Spleen (tissue), 7 donors: ENCODE results near the gene SHISA6.

Experiments
- POLR2A ChIP-seq, 3 donors: fragments of 450-650 bp; IDR thresholded peaks; one replicate each; pipeline ENCODE4 v1.5.1; 2017; ENCODE audit warnings: antibody characterized with exemption in 3 of 3, mild to moderate bottlenecking in 1 of 3
- POLR2AphosphoS5 ChIP-seq, 3 donors: sonication (generic); formaldehyde crosslinking; IDR thresholded peaks; one replicate each; pipeline ENCODE4 v1.5.1; 2017; ENCODE audit warnings: antibody characterized with exemption in 3 of 3
- TF ChIP-seq, protein P1 (sequence below), 11 experiments: fragments of 200-600 bp in 7 of 11; fragments of 450-650 bp in 4 of 11; sonication (generic) in 4 of 11; IDR thresholded peaks in 8 of 11; conservative IDR thresholded peaks in 3 of 11; 1 replicate in 7 of 11; 2 replicates in 4 of 11; pipeline versions ENCODE4 v1.4.0 to v1.8.0; 2016 to 2021; ENCODE audit warnings: antibody characterized with exemption in 11 of 11, inconsistent platforms in 4 of 11, mild to moderate bottlenecking in 1 of 11
- donor health status: DM: no; HTN: no; CAD: no; lungs with moderate emphysema.
- donor health status: DM: no; HTN: no; CAD: no.
- donor health status: DM: no; HTN: no; CAD: no.

GRCh38 chr17:11578998-11579397, 338.0 kb downstream of the SHISA6 start:
- TF ChIP-seq, protein P1, sequence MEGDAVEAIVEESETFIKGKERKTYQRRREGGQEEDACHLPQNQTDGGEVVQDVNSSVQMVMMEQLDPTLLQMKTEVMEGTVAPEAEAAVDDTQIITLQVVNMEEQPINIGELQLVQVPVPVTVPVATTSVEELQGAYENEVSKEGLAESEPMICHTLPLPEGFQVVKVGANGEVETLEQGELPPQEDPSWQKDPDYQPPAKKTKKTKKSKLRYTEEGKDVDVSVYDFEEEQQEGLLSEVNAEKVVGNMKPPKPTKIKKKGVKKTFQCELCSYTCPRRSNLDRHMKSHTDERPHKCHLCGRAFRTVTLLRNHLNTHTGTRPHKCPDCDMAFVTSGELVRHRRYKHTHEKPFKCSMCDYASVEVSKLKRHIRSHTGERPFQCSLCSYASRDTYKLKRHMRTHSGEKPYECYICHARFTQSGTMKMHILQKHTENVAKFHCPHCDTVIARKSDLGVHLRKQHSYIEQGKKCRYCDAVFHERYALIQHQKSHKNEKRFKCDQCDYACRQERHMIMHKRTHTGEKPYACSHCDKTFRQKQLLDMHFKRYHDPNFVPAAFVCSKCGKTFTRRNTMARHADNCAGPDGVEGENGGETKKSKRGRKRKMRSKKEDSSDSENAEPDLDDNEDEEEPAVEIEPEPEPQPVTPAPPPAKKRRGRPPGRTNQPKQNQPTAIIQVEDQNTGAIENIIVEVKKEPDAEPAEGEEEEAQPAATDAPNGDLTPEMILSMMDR (IDR thresholded peaks at IDR 0.05 in 8 of 11, conservative IDR thresholded peaks at IDR 0.05 in 3 of 11): no peak
- no peak for TF ChIP-seq POLR2AphosphoS5 (IDR thresholded peaks at IDR 0.05)
- no peak for TF ChIP-seq POLR2A (IDR thresholded peaks at IDR 0.05)
